ENCODE results near the gene LRRC23.

DNA sequence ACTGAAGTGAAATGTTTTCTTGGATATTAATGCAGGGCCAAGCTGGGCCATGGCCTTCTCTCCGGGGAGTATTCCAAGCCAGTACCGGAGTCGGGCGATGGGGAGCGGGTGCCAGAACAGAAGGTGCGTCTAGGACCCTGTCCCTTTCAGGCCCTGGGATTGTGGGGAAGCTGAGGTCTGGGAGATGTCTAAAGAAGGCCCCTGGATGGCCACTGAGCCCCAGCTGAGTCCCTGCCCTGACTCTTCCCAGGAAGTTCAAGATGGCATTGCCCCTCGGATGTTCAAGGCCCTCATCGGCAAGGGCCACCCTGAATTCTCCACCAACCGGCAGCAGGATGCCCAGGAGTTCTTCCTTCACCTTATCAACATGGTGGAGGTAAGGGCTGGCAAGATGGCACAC lies 44.5 kb upstream of the LRRC23 start:
- TF ChIP-seq, protein P1, sequence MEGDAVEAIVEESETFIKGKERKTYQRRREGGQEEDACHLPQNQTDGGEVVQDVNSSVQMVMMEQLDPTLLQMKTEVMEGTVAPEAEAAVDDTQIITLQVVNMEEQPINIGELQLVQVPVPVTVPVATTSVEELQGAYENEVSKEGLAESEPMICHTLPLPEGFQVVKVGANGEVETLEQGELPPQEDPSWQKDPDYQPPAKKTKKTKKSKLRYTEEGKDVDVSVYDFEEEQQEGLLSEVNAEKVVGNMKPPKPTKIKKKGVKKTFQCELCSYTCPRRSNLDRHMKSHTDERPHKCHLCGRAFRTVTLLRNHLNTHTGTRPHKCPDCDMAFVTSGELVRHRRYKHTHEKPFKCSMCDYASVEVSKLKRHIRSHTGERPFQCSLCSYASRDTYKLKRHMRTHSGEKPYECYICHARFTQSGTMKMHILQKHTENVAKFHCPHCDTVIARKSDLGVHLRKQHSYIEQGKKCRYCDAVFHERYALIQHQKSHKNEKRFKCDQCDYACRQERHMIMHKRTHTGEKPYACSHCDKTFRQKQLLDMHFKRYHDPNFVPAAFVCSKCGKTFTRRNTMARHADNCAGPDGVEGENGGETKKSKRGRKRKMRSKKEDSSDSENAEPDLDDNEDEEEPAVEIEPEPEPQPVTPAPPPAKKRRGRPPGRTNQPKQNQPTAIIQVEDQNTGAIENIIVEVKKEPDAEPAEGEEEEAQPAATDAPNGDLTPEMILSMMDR (IDR thresholded peaks at IDR 0.05) = no peak
- TF ChIP-seq POLR2A (IDR thresholded peaks at IDR 0.05) = no peak

All from Peyer's patch (tissue), 4 donors.